Raji (cell line): ENCODE results near the gene FAM168A.

ENCODE experiments used
- POLR2A ChIP-seq: IDR thresholded peaks from 2 replicates; pipeline ENCODE4 v1.6.1; 2011; ENCODE audit warnings: low read depth, low read length, control low read depth; ENCODE audit not compliant: insufficient read depth

FAM168A gene

GRCh38 chr11:73384531-73384871, 213.4 kb downstream of the FAM168A start:
- no peak for TF ChIP-seq POLR2A

- no peak for TF ChIP-seq POLR2A
Measured at GRCh38 chr11:73384125-73384441, 213.8 kb downstream of the FAM168A start.

GRCh38 chr11:73383249-73384124, 214.4 kb downstream of the FAM168A start:
- TF ChIP-seq POLR2A: no peak

GRCh38 chr11:73382747-73383146, 215.2 kb downstream of the FAM168A start:
- no peak for TF ChIP-seq POLR2A

GRCh38 chr11:73382183-73382582, 215.7 kb downstream of the FAM168A start:
- no peak for TF ChIP-seq POLR2A

GRCh38 chr11:73381589-73381988, 216.3 kb downstream of the FAM168A start:
- no peak for TF ChIP-seq POLR2A

- TF ChIP-seq POLR2A: no peak
Measured at GRCh38 chr11:73380897-73381410, 217.0 kb downstream of the FAM168A start.

GRCh38 chr11:73380331-73380730, 217.6 kb downstream of the FAM168A start:
- TF ChIP-seq POLR2A: no peak

GRCh38 chr11:73379189-73379880, 218.6 kb downstream of the FAM168A start:
- TF ChIP-seq POLR2A: no peak

- peak; percentile 89 for TF ChIP-seq POLR2A
Measured at GRCh38 chr11:73376803-73377629, 220.9 kb downstream of the FAM168A start.

- TF ChIP-seq POLR2A: peak; percentile 98
Measured at GRCh38 chr11:73376160-73376802, 221.6 kb downstream of the FAM168A start, which contains the start of gene RELT. Gene RELT (plus strand): TSS chr11:73376399. CDS start chr11:73389137, 12,738 bp downstream.

- no peak for TF ChIP-seq POLR2A
Measured at GRCh38 chr11:73375830-73376159, 222.1 kb downstream of the FAM168A start.

GRCh38 chr11:73374151-73374550, 223.8 kb downstream of the FAM168A start:
- no peak for TF ChIP-seq POLR2A

GRCh38 chr11:73372375-73372993, 225.4 kb downstream of the FAM168A start:
- no peak for TF ChIP-seq POLR2A
